ENCODE results near the gene COX19.
A peak's percentile ranks its signal among the peaks of the same experiment; 100 is the strongest.

COX19 gene

DNA sequence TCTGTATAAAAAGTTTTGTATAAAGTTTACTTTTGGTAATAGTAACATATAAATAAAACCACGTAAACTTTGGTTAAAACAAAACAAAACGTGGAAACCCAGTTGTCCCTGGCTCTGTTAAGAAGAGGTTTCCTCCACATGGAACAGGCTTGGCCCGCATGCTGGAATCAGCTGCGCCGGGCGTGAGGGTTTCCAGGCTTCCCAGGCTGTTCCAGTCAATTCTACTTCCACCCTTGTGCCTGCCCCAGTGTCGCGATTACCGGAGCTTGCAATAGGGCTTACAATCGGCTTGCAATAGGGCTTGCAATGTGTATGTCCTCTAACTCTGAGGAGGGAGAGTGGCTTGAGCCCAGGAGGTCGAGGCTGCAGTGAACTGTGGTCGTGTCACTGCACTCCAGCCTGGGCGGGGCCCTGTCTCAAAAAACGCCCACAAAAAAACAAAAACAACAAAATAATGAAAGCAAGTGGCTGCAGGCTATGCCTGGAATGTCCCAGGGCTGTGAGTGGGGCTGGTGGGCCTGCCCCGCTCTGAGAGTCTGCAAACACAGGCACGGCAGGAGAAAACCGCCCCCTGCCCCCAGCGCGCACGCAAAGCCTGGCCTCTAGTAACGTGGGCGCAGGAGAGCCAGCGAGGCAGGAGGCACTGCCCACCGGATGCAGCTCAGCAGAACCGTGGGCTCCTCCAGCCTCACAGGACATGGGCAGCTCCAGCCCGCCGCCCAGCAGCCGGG, 24.0 kb upstream of the COX19 start:
- H3K27ac ChIP-seq, result no peak overlapping the region
- TF ChIP-seq, protein P1, sequence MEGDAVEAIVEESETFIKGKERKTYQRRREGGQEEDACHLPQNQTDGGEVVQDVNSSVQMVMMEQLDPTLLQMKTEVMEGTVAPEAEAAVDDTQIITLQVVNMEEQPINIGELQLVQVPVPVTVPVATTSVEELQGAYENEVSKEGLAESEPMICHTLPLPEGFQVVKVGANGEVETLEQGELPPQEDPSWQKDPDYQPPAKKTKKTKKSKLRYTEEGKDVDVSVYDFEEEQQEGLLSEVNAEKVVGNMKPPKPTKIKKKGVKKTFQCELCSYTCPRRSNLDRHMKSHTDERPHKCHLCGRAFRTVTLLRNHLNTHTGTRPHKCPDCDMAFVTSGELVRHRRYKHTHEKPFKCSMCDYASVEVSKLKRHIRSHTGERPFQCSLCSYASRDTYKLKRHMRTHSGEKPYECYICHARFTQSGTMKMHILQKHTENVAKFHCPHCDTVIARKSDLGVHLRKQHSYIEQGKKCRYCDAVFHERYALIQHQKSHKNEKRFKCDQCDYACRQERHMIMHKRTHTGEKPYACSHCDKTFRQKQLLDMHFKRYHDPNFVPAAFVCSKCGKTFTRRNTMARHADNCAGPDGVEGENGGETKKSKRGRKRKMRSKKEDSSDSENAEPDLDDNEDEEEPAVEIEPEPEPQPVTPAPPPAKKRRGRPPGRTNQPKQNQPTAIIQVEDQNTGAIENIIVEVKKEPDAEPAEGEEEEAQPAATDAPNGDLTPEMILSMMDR (conservative IDR thresholded peaks at IDR 0.05), result no peak

DNA sequence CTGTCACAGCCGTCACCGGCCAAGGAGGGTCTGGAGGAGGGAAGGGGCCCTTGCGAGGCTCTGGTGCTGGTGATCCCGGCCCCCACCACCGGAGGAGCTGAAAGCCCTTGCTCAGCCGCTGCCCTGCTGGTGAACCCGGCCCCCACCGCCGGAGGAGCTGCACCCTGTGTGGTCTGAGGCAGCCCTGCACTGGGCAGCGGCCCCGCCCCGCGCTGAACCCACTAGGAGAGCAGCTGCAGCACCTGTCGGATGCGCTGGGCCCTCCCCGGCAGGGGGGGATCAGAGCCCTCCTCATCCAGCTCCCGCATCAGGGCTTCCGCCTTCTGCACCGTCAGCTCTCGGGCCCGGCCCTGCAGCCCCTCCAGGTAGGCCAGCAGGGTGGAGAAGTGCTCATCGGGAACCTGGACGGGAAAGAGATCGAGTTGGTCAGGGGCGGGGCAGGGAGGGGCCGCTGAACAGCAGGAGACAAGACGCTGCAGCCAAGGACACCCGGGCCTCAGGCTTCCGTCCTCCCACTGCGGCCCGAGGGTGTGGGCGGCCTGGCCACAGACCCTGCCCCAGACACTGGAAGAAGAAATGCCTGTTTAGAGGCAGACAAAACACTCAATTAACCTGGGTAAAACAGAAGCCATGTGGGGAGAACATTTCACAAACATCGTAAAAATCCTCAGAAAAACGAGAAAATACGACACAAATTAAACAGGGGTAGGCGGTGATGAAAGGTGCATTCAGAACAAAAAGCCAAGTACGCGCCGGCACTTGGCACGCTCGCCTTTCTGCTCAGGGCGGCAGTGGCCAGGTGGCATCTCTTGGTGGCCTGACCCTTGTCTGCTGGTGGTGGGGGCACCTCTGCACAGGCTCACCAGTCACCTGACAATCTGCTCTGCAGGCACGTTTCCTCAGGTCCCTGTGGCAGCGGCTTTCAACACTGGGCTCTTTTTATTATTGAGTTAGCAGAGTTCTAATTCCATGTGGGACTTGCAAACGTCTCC, 22.4 kb upstream of the COX19 start:
- TF ChIP-seq, protein P1 (conservative IDR thresholded peaks at IDR 0.05), result no peak
- H3K27ac ChIP-seq, result no peak overlapping the region

DNA sequence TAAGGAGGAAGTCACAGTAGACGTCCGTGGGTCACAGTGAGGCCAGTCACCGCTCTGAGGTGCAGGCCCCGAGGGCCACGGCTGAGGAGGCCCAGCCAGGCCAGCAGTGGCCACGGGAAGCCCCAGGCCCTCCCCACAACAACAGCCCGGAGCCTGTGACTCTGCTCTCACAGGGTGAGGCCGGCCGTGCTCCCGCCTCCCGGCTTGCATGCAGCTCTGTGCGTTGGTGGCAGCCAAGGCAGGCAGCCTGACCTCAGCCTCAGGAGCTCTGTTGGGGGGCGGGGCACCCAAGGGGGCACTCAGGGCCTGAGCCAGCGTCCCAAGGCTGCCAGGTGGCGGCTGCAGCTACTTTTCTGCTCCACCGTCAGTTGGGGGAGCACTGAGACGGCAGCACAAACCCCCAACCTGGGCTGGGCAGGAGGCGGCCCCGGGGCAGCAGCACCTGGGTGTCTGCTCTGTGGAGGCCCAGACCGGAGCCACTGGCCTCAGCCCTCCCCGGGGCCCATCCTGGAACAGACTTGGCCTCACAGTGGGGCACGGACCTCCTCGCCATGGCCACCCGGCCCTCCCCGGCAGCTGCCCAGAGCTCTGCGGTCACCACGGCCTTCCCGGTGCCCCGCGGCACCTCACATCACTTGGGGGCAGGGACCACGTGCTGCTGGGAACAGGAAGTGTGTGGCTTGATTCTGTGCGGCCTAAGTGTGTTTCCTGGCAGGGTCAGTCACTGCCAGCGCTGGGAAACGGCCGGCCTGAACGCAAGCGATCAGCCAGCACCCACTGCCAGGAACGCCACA, 20.9 kb upstream of the COX19 start:
- no peak overlapping the region for H3K27ac ChIP-seq
- TF ChIP-seq, protein P1 (conservative IDR thresholded peaks at IDR 0.05), result no peak

DNA sequence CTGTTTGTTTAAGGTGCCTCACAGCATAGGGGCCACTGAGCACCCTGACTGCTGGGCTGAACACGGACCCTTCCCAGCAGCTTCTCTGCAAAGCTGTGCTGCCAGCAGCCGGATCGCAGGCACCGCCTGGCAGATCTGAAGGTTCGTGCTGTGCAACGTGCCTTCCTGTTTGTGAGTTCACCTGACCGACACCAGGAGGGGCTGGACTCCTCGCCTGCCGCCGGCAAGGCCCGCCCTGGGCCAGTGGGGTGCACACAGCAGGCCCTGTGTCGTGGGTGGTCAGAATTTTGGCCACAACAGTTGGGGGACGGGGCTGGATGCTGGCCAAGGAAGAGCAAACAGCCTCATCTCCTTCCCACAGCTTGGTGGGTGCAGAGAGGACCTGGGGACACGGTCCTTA, 20.2 kb upstream of the COX19 start:
- H3K27ac ChIP-seq, result no peak overlapping the region
- TF ChIP-seq, protein P1 (conservative IDR thresholded peaks at IDR 0.05), result no peak

DNA sequence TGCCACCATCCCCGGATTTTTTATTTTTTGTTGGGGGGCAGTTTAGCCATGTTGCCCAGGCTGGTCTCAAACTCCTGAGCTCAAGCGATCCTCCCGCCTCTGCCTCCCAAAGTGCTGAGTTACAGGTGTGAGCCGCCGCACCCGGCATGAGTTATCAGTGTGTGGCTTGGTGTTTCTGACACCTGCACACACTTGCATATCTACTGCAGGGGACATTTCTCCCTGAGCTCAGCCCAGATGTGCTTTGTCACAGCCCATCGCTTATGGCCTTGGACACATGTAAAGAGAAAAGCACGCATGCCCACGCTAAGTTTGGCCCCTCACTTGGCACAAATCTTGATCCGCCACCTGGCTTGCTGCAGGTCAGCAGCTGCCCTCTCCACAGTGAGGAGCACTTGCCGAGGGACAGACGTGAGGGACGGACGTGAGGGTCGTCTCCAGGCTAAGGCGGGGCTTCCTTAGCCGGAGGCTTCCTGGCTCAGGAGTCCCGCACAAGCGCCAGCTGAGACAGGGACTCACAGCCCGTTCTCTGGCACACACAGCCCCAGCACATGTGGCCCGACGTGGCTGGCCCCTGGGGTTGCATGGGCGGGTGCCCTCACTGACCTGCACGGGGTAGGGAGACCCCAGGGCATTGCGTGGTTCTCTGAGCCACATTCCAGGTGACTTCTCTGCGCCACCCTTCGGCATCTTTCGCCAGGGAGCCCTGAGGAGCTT, 19.4 kb upstream of the COX19 start:
- TF ChIP-seq, protein P1 (conservative IDR thresholded peaks at IDR 0.05), result no peak
- H3K27ac ChIP-seq, result no peak overlapping the region

DNA sequence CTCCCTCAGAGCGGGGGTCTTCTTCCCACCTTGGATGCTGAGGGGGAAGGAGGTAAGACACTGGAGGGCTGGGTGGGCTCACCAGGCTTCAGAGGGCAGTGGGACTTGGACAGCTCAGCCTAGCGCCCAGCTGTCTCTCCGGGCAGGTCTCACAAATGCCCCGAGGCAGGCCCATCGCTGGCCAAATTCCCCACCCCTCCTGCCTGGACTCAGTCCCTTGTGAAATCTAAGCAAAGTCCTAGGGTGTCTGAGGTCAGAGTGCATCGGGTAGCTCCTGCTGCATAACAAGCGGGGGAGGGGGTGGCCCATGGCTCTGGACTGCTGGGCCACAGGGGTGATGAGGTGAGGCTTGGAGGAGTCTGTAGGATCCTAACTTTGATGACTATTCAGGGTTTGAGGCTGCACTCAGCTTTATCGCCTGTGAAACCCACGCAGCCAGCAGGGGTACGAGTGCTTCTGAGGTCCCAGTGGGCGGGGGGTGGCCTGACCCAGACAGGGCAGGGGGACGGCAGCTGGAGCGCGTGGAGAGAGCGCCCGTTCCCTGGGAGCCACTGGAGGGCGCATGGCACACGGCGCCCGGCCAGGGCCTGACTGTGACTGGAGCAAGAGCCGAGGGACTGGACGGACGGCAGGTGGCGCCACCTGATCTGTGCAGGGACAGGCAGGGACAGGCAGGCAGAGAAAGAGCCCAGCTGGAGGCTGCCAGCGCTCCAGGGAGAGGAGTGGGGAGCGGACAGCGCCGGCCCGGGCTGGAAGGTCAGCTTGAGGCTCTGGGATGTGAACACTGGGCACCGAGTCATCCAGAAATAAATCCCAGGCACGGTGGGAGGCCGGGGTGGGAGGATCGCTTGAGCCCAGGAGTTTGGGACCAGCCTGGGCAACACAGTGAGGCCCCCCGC, 17.6 kb upstream of the COX19 start:
- TF ChIP-seq, protein P1 (conservative IDR thresholded peaks at IDR 0.05), result peak; percentile 99
- H3K27ac ChIP-seq, result no peak overlapping the region

All from VCaP (cell line).